ENCODE results near the gene SUN1.

DNA sequence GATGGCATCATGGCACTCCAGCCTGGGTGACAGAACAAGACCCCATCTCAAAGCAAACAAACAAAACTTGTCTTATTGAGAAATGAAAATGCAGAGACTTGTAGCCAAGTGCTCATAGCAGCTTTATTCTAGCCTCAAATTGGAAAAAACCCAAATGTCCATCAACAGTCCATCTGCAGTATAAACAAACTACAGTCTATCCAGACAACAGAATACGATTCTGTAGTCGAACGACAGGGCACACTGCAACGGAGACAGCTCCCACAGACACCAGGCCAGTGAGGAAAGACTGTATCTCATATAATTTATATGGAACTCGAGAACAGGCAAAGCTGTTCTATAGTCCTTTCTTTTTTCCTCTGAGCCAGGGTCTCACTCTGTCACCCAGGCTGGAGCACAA is 40.8 kb upstream of the SUN1 start:
- TF ChIP-seq, protein P1, sequence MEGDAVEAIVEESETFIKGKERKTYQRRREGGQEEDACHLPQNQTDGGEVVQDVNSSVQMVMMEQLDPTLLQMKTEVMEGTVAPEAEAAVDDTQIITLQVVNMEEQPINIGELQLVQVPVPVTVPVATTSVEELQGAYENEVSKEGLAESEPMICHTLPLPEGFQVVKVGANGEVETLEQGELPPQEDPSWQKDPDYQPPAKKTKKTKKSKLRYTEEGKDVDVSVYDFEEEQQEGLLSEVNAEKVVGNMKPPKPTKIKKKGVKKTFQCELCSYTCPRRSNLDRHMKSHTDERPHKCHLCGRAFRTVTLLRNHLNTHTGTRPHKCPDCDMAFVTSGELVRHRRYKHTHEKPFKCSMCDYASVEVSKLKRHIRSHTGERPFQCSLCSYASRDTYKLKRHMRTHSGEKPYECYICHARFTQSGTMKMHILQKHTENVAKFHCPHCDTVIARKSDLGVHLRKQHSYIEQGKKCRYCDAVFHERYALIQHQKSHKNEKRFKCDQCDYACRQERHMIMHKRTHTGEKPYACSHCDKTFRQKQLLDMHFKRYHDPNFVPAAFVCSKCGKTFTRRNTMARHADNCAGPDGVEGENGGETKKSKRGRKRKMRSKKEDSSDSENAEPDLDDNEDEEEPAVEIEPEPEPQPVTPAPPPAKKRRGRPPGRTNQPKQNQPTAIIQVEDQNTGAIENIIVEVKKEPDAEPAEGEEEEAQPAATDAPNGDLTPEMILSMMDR (IDR thresholded peaks at IDR 0.05), result no peak
- no peak for TF ChIP-seq POLR2A (IDR thresholded peaks at IDR 0.05)
